Activated T-helper 1 cell treated with Interleukin-2 at 50 U/mL for 16 hours (primary cell): Measurements from ENCODE around the gene SLC25A22.

Experiments used
- DNase-seq: peaks from one replicate; pipeline ENCODE4 v3.0.0-alpha.2; 2020; ENCODE audit warnings: low read depth

SLC25A22 gene

DNA sequence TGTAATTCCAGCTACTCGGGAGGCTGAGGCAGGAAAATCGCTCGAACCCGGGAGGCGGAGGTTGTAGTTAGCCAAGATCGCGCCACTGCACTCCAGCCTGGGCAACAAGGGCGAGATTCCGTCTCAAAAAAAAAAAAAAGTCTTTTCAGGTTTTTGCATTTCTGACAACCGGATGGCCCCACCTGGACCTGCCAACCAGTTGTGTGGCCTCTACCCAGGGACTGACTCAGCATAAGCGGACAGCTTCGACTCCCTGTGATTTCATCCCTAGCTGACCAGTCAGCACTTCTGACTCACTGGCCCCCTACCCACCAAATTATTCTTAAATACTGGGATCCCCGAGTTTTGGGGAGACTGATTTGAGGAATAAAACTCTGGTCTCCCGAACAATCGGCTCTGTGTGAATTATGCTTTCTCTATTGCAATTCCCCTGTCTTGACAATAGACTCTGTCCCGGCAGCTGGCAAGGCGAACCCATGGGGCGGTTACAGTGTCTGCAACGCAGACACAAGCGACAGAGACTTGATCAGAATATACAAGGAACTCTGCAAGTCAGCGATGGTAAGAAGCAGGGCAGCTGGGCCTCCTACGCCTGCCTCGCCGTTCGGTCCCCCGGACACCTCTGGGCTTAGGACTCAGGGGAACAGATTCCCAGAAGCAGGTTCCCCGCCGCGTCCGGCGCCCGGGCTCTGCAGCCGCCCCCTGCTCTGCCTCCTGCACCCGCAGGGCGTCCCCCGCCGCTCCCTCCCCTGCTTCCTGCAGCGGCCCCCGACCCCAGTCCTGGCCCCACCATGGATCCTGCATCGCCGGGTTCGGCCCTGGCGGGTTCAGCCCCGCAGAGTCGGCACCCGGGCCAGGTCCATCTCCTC, 51.6 kb downstream of the SLC25A22 start:
- DNase-seq: no peak

- DNase-seq: no peak
Measured at GRCh38 chr11:745428-745827, 52.7 kb downstream of the SLC25A22 start.

DNA sequence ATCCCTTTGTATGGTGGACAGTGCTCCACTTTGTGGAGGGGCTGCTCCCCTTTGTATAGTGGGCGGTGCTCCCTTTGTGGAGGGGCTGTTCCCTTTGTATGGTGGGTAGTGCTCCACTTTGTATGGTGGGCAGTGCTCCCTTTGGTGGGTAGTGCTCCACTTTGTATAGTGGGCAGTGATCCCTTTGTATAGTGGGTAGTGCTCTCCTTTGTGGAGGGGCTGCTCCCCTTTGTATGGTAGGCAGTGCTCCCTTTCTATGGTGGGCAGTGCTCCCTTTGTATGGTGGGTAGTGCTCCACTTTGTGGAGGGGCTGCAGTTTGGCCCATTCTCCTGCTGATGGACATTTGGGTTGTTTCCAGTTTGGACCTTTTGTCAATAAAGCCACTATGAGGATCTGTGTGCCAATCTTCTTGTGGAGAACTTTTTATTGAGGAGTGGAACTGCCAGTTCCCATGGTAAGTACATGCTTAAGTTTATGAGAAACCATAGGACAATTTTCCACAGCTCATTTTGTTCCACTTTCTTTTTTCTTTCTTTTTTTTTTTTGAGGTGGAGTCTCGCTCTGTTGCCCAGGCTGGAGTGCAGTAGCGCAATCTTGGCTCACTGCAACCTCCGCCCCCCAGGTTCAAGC, 55.4 kb downstream of the SLC25A22 start:
- DNase-seq: no peak

DNA sequence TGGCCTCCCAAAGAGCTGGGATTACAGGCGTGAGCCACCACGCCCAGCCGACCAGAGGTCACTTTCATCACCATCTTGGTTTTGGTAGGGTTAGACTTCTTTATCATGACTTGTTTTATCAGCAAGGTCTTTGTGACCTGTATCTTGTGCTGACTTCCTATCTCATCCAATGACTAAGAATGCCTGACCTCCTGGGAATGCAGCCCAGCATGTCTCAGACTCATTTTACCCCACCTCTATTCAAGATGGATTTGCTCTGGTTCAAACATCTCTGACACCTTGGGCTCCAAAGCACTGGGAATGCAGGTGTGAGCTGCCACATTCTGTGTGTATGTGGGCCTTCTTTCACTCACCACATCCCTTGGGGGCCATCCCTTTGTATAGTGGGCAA, 55.9 kb downstream of the SLC25A22 start:
- DNase-seq: no peak
